Measurements from ENCODE around the gene PRKN. TPM values are rescaled to one million over a fixed set of nuclear protein-coding genes. Genes with fewer than 3 reads are reported as not detected.

The PRKN gene
- total RNA-seq, 1 experiment from 2014 or later = not detected

GRCh38 chr6:161459008-161459615 lies 1268.5 kb downstream of the PRKN start:
- H3K36me3 ChIP-seq (ENCODE audit: low read depth) = no peaks in the 10 kb centered on the region
- BruUV-seq (replicated peaks) = no TSS peak
- no peaks in the 10 kb centered on the region for H3K79me2 ChIP-seq (ENCODE audit: low read depth)
- H3K9me2 ChIP-seq (ENCODE audit: insufficient read depth) = no peaks in the 10 kb centered on the region
- no peaks in the 10 kb centered on the region for H3F3A ChIP-seq (ENCODE audit: insufficient read depth, low read depth)
- H3K4me1 ChIP-seq (replicated peaks; ENCODE audit: insufficient read depth) = no peaks in the 10 kb centered on the region
- no peak for DNase-seq
- H4K20me1 ChIP-seq (ENCODE audit: insufficient read depth) = no peaks in the 10 kb centered on the region
- no peaks in the 10 kb centered on the region for H3K9me3 ChIP-seq (ENCODE audit: insufficient read depth, low read depth)
- TF ChIP-seq EZH2 (IDR thresholded peaks at IDR 0.05; ENCODE audit: low read depth) (no peak), CTCF (conservative IDR thresholded peaks at IDR 0.05) (no peak)
- no peak overlapping the region for H3K27ac ChIP-seq
- no peak overlapping the region for H3K4me3 ChIP-seq
- intact Hi-C loops (cut with micrococcal nuclease; ENCODE audit: unreplicated experiment) = no loop called here
- POLR2A ChIA-PET (ENCODE audit: unreplicated experiment) = no interaction called here
- no peak overlapping the region for H2AFZ ChIP-seq
- H3K27me3 ChIP-seq (ENCODE audit: insufficient read depth, low read depth) = no peaks in the 10 kb centered on the region; the same call in none of the 2 replicates
- no peak overlapping the region for H3K4me2 ChIP-seq
- CTCF ChIA-PET = no interaction called here

GRCh38 chr6:161458201-161458951 lies 1269.2 kb downstream of the PRKN start:
- TF ChIP-seq CTCF (conservative IDR thresholded peaks at IDR 0.05) (no peak), EZH2 (IDR thresholded peaks at IDR 0.05; ENCODE audit: low read depth) (no peak)
- ChIA-PET CTCF (no interaction called here), POLR2A (ENCODE audit: unreplicated experiment) (no interaction called here)
- Histone ChIP-seq H3K27me3 (ENCODE audit: insufficient read depth, low read depth) (no peaks in the 10 kb centered on the region; the same call in none of the 2 replicates), H2AFZ (no peak overlapping the region), H3K4me2 (no peak overlapping the region), H3K4me3 (no peak overlapping the region), H3K79me2 (ENCODE audit: low read depth) (no peaks in the 10 kb centered on the region), H3K9me2 (ENCODE audit: insufficient read depth) (no peaks in the 10 kb centered on the region), H3K4me1 (replicated peaks; ENCODE audit: insufficient read depth) (no peaks in the 10 kb centered on the region), H3F3A (ENCODE audit: insufficient read depth, low read depth) (no peaks in the 10 kb centered on the region), H3K27ac (no peak overlapping the region), H4K20me1 (ENCODE audit: insufficient read depth) (no peaks in the 10 kb centered on the region), H3K9me3 (ENCODE audit: insufficient read depth, low read depth) (no peaks in the 10 kb centered on the region), H3K36me3 (ENCODE audit: low read depth) (no peaks in the 10 kb centered on the region)
- no peak for DNase-seq
- intact Hi-C loops (cut with micrococcal nuclease; ENCODE audit: unreplicated experiment) = no loop called here
- BruUV-seq (replicated peaks) = no TSS peak

GRCh38 chr6:161455848-161456247 lies 1271.7 kb downstream of the PRKN start:
- POLR2A ChIA-PET (ENCODE audit: unreplicated experiment) = no interaction called here
- CTCF ChIA-PET = no interaction called here
- Histone ChIP-seq H3F3A (ENCODE audit: insufficient read depth, low read depth) (no peaks in the 10 kb centered on the region), H3K9me3 (ENCODE audit: insufficient read depth, low read depth) (no peaks in the 10 kb centered on the region), H3K36me3 (ENCODE audit: low read depth) (no peaks in the 10 kb centered on the region), H3K27ac (no peak overlapping the region), H3K9me2 (ENCODE audit: insufficient read depth) (no peaks in the 10 kb centered on the region; the same call in 1 of the 2 replicates), H4K20me1 (ENCODE audit: insufficient read depth) (no peaks in the 10 kb centered on the region), H3K4me2 (no peak overlapping the region), H3K27me3 (ENCODE audit: insufficient read depth, low read depth) (no peaks in the 10 kb centered on the region; the same call in none of the 2 replicates), H3K4me3 (no peak overlapping the region), H2AFZ (no peak overlapping the region), H3K4me1 (replicated peaks; ENCODE audit: insufficient read depth) (no peaks in the 10 kb centered on the region), H3K79me2 (ENCODE audit: low read depth) (no peaks in the 10 kb centered on the region)
- TF ChIP-seq CTCF (conservative IDR thresholded peaks at IDR 0.05) = no peak
- no peak for TF ChIP-seq EZH2 (IDR thresholded peaks at IDR 0.05; ENCODE audit: low read depth)
- intact Hi-C loops (cut with micrococcal nuclease; ENCODE audit: unreplicated experiment) = no loop called here
- no peak for DNase-seq
- no TSS peak for BruUV-seq (replicated peaks)
